DMS114 treated with DMSO at 0.1 percent for 48 hours (cell line): ENCODE data around the gene SEC14L3.

Source experiments
- DNase-seq: peaks from one replicate; lab custom pipeline; 2025; ENCODE audit not compliant: unreplicated experiment; lab: John Stamatoyannopoulos, UW

The SEC14L3 gene

GRCh38 chr22:30423959-30424533 is 47.8 kb downstream of the SEC14L3 start:
- peak; percentile 98 for DNase-seq

- DNase-seq = no peak
These were observed 48.4 kb downstream of the SEC14L3 start for GRCh38 chr22:30423301-30423958.

GRCh38 chr22:30422481-30423300 is 49.1 kb downstream of the SEC14L3 start:
- no peak for DNase-seq

GRCh38 chr22:30421695-30422480 is 49.9 kb downstream of the SEC14L3 start:
- no peak for DNase-seq

- DNase-seq = no peak
These were observed 51.3 kb downstream of the SEC14L3 start for GRCh38 chr22:30420347-30421125.

- no peak for DNase-seq
These were observed 55.0 kb downstream of the SEC14L3 start for GRCh38 chr22:30416837-30417236.

- no peak for DNase-seq
These were observed 55.4 kb downstream of the SEC14L3 start for GRCh38 chr22:30416403-30416802.

GRCh38 chr22:30414525-30415047 is 57.2 kb downstream of the SEC14L3 start:
- DNase-seq = no peak

- no peak for DNase-seq
These were observed 57.9 kb downstream of the SEC14L3 start for GRCh38 chr22:30413745-30414524.

GRCh38 chr22:30413001-30413400 is 58.8 kb downstream of the SEC14L3 start:
- no peak for DNase-seq

GRCh38 chr22:30411780-30412179 is 60.0 kb downstream of the SEC14L3 start:
- no peak for DNase-seq
